ENCODE measurements around the gene TOP2A. TPM values are rescaled to one million over a fixed set of nuclear protein-coding genes. Genes with fewer than 3 reads are reported as not detected.

TOP2A gene
- total RNA-seq, 1 donor from 2014 or later, result 28.3 TPM

DNA sequence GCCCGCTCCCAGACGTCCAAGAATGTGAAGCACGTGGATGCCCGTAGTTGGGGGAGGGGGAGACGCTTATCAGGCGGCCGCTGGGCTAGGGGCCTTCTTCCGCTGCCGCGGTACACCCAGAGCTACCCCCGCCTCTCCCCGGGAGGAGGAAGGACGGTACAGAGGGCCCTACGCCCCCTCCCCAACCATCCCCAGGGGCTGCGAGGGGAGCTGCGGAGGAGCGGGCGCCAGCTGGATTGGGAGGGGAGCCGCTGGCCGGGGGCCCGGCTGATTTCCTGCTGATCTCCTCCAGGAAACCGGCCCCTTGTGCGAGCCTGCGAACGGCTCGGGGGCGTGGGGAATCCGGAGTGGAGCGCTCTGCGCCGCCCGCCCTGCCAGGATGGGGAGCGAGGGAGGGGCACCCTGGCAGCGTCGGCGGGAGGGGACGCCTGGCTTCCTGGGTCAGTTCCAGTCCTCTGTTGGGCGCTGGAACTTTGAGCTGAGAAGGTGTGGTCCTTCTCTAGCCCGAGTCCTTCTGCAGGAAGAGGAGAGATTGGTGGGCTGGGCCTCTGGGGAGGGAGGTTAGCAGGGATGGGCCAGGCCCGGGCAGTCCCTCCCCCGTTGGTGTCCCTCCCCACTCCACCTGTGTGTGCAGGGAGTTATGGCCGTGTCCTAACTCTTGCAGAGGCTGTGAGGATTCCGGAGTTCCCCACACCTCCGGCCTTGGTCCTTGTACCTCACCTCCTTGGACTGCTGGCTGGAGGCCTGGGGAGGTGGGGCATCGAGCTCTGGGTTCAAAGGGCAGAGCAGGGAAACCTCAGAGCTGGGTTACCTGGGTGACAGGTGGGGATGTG is 72.3 kb downstream of the TOP2A start:
- Mint-ChIP-seq H3K27me3 (ENCODE audit: unreplicated experiment) (peaks cover 22% of the 10 kb centered on the region), H3K4me1 (ENCODE audit: unreplicated experiment) (peaks cover 63% of the 10 kb centered on the region), H3K27ac (ENCODE audit: unreplicated experiment) (peak overlapping the region; percentile 98), H3K9me3 (ENCODE audit: unreplicated experiment) (no peaks in the 10 kb centered on the region), H3K36me3 (ENCODE audit: low read depth, unreplicated experiment) (peaks cover 17% of the 10 kb centered on the region), H3K4me3 (ENCODE audit: unreplicated experiment) (peak overlapping the region; percentile 97)
- DNase-seq (ENCODE audit: low spot score), result peak; percentile 72
- TF ChIP-seq, protein P1, sequence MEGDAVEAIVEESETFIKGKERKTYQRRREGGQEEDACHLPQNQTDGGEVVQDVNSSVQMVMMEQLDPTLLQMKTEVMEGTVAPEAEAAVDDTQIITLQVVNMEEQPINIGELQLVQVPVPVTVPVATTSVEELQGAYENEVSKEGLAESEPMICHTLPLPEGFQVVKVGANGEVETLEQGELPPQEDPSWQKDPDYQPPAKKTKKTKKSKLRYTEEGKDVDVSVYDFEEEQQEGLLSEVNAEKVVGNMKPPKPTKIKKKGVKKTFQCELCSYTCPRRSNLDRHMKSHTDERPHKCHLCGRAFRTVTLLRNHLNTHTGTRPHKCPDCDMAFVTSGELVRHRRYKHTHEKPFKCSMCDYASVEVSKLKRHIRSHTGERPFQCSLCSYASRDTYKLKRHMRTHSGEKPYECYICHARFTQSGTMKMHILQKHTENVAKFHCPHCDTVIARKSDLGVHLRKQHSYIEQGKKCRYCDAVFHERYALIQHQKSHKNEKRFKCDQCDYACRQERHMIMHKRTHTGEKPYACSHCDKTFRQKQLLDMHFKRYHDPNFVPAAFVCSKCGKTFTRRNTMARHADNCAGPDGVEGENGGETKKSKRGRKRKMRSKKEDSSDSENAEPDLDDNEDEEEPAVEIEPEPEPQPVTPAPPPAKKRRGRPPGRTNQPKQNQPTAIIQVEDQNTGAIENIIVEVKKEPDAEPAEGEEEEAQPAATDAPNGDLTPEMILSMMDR (IDR thresholded peaks at IDR 0.05; ENCODE audit: unreplicated experiment), result no peak

DNA sequence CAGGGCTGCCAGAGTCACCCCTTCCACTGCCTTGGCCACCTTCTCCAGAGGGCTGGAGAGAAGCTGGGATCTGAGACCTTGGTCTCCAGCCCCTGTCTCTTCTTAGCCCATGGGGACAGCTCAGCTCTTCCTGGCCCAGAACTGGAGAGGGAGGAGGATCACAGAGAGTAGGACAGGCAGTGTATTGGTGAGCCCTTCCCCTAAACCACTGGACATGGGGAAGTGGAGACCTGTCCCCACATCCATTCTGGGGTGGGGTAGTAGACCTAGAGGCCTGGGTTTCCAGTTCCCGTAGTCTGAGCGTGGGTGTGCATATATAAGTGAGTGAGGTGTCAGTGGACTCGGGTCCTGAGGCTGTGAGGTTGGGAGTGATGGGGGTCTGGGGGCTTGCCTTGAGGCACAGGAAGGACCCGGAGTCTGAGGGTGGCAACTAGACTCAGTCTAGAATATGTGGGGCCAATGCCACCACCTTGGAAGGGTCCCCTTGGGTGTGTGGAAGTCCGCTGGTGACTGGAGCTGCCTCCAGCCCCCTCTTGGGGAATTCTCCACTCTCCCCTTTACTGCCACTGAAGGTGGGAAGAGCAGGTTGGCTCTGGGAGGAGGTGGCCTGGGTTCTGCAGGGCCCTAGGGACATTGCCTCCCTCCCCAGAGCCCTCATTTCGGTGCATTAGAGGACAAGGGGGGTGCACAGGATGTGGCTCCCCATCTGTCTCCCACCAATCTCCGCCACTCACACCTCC is 73.1 kb downstream of the TOP2A start:
- Mint-ChIP-seq H3K9me3 (ENCODE audit: unreplicated experiment) (no peaks in the 10 kb centered on the region), H3K36me3 (ENCODE audit: low read depth, unreplicated experiment) (peaks cover 18% of the 10 kb centered on the region), H3K4me3 (ENCODE audit: unreplicated experiment) (peak overlapping the region; percentile 97), H3K27ac (ENCODE audit: unreplicated experiment) (peak overlapping the region; percentile 98), H3K27me3 (ENCODE audit: unreplicated experiment) (peaks cover 22% of the 10 kb centered on the region), H3K4me1 (ENCODE audit: unreplicated experiment) (peaks cover 60% of the 10 kb centered on the region)
- DNase-seq (ENCODE audit: low spot score), result no peak
- TF ChIP-seq, protein P1 (IDR thresholded peaks at IDR 0.05; ENCODE audit: unreplicated experiment), result no peak

DNA sequence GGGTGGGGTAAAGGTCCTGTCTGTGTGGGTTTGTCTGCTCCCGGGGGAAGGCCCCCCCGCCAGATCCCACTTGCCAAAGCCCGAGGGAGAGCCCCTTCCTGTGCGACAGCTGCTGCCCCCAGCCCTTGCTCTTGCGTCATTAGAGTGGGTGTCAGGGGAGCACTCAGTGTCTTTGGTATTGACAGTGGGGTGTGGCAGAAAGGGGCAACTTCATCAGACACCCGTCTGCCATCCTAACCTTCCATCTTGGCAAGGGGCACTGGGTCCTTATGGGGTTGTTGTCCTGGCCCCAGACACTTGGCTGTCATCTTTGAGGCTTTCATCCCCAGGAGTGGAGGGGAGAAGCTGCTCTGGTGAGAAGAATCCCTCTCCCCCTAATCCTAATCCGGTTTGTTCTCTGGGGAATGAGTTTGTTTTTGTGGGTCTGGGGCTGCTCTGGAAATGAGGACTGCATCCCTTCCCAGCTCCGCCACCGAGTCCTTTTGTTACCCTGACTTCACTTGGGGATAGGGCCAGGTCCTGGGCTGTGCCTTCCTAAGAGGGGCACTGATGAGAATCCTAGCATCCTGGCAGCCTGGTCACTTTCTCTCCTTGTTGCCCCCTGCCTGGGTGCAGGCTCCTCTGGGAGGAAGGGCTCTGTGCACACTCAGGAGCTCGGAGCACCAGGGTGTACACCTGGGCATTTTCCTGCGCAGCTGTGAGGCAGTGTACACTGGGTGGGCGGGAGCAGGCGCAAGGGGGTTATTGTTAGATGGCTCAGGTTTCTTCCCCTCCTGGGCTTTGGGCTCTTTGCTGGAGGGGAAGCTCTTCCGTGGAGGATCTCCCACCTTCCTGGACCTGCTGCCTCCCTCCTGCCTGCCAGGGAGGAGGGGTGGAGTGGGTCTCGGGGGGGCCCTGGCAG is 74.2 kb downstream of the TOP2A start:
- Mint-ChIP-seq H3K36me3 (ENCODE audit: low read depth, unreplicated experiment) (peaks cover 13% of the 10 kb centered on the region), H3K9me3 (ENCODE audit: unreplicated experiment) (no peaks in the 10 kb centered on the region), H3K4me3 (ENCODE audit: unreplicated experiment) (peak overlapping the region; percentile 97), H3K4me1 (ENCODE audit: unreplicated experiment) (peaks cover 57% of the 10 kb centered on the region), H3K27ac (ENCODE audit: unreplicated experiment) (peak overlapping the region; percentile 98), H3K27me3 (ENCODE audit: unreplicated experiment) (peaks cover 20% of the 10 kb centered on the region)
- TF ChIP-seq, protein P1 (IDR thresholded peaks at IDR 0.05; ENCODE audit: unreplicated experiment), result no peak
- DNase-seq (ENCODE audit: low spot score), result no peak

DNA sequence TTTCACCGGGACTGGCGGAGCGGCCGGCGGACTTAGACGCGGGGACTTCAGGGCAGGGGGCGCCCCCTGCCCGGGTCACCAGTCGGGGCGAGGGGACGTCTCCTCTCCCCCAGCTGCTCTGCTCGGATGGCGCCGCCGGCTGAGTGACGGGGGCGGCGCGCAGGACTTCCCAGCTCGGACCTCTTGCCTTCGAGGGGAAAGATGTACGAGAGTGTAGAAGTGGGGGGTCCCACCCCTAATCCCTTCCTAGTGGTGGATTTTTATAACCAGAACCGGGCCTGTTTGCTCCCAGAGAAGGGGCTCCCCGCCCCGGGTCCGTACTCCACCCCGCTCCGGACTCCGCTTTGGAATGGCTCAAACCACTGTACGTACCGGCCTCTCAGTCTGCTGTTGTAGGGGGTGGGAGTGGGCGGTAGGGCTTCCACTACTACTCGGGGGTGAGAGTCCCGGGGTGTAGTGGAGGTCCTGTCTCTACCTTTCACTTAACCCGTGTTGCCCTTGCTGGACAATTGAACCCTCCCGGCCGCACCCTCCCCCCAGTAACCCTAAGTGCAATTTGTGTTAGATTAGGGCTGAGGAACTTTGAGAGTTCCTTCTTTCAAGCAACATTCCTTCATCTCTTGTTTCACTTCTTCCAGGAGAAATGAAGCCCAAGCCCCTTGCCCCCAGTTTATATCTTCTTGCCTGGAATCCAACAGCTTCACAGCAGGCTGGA is 75.0 kb downstream of the TOP2A start:
- H3K27ac Mint-ChIP-seq (ENCODE audit: unreplicated experiment), result peak overlapping the region; percentile 84
- no peaks in the 10 kb centered on the region for H3K9me3 Mint-ChIP-seq (ENCODE audit: unreplicated experiment)
- TF ChIP-seq, protein P1 (IDR thresholded peaks at IDR 0.05; ENCODE audit: unreplicated experiment), result no peak
- H3K4me1 Mint-ChIP-seq (ENCODE audit: unreplicated experiment), result peaks cover 56% of the 10 kb centered on the region
- H3K36me3 Mint-ChIP-seq (ENCODE audit: low read depth, unreplicated experiment), result peaks cover 13% of the 10 kb centered on the region
- DNase-seq (ENCODE audit: low spot score), result no peak
- H3K4me3 Mint-ChIP-seq (ENCODE audit: unreplicated experiment), result peak overlapping the region; percentile 97
- peaks cover 19% of the 10 kb centered on the region for H3K27me3 Mint-ChIP-seq (ENCODE audit: unreplicated experiment)
